Smooth muscle cell (in vitro differentiated cells): ENCODE results near the gene CDADC1. TPM values are rescaled to one million over a fixed set of nuclear protein-coding genes. Genes with fewer than 3 reads are reported as not detected.

Source experiments
- DNase-seq: peaks from one replicate; lab custom pipeline; 2025; ENCODE audit not compliant: unreplicated experiment; lab: John Stamatoyannopoulos, UW
- H2AFZ ChIP-seq: fragments of 200-600 bp; sonication (generic); 2 replicates; pipeline ENCODE4 v1.6.0; 2016; ENCODE audit warnings: antibody characterized with exemption, low read depth, mild to moderate bottlenecking
- H3F3A ChIP-seq: fragments of 200-600 bp; sonication (generic); 2 replicates; pipeline ENCODE4 v1.6.0; 2017; ENCODE audit warnings: antibody characterized with exemption, low read depth
- H3K27ac ChIP-seq: fragments of 200-600 bp; sonication (generic); 2 replicates; pipeline ENCODE4 v1.5.1; 2016; ENCODE audit warnings: low read depth, mild to moderate bottlenecking
- H3K27me3 ChIP-seq: fragments of 200-600 bp; sonication (generic); 2 replicates; pipeline ENCODE4 v1.6.1; 2016; ENCODE audit warnings: low read depth, mild to moderate bottlenecking
- H3K36me3 ChIP-seq: fragments of 200-600 bp; sonication (generic); 2 replicates; pipeline ENCODE4 v1.5.1; 2016; ENCODE audit warnings: low read depth
- H3K4me1 ChIP-seq: fragments of 200-600 bp; sonication (generic); 2 replicates; pipeline ENCODE4 v1.5.1; 2016; ENCODE audit warnings: low read depth
- H3K4me2 ChIP-seq: fragments of 200-600 bp; sonication (generic); 2 replicates; pipeline ENCODE4 v1.6.0; 2016; ENCODE audit warnings: mild to moderate bottlenecking
- H3K4me3 ChIP-seq: fragments of 200-600 bp; sonication (generic); 2 replicates; pipeline ENCODE4 v1.5.1; 2016; ENCODE audit warnings: mild to moderate bottlenecking
- H3K79me2 ChIP-seq: fragments of 200-600 bp; sonication (generic); 2 replicates; pipeline ENCODE4 v1.6.0; 2016; ENCODE audit warnings: low read depth, mild to moderate bottlenecking
- H3K9ac ChIP-seq: fragments of 200-600 bp; sonication (generic); 2 replicates; pipeline ENCODE4 v1.6.0; 2016; ENCODE audit warnings: low read depth
- H3K9me3 ChIP-seq: fragments of 200-600 bp; sonication (generic); replicated peaks from 2 replicates; pipeline ENCODE4 v1.5.1; 2016; ENCODE audit warnings: low read depth
- H4K20me1 ChIP-seq: fragments of 200-600 bp; sonication (generic); 2 replicates; pipeline ENCODE4 v1.6.0; 2016; ENCODE audit warnings: low read depth
- WGBS: methylation state at CpG from one replicate; pipeline ENCODE4 v1.1.7; 2016; ENCODE audit warnings: low lambda C conversion rate; 5-methylcytosine and 5-hydroxymethylcytosine counted together
- polyA plus RNA-seq: library from polyadenylated mRNA; unstranded; fragments of >200 nt; fragmentation: Nextera tagmentation; extraction: Ambion mirVana; gene quantifications from 2 replicates; pipeline ENCODE4 v1.2.1, GENCODE V29; 2016
- total RNA-seq: library from RNA; depleted of rRNA; stranded (reverse); fragments of >200 nt; gene quantifications from 2 replicates; pipeline ENCODE4 v1.2.3, GENCODE V29; 2014
- TF ChIP-seq, protein P1 (sequence below): fragments of 200-600 bp; sonication (generic); IDR thresholded peaks from 2 replicates; pipeline ENCODE4 v1.5.1; 2017; ENCODE audit warnings: borderline replicate concordance, mild to moderate bottlenecking, antibody characterized with exemption; ENCODE audit not compliant: insufficient read depth, poor library complexity, severe bottlenecking

Gene CDADC1
- total and polyA plus RNA-seq, 2 experiments from 2014 or later, result 11.1 to 22.6 TPM

DNA sequence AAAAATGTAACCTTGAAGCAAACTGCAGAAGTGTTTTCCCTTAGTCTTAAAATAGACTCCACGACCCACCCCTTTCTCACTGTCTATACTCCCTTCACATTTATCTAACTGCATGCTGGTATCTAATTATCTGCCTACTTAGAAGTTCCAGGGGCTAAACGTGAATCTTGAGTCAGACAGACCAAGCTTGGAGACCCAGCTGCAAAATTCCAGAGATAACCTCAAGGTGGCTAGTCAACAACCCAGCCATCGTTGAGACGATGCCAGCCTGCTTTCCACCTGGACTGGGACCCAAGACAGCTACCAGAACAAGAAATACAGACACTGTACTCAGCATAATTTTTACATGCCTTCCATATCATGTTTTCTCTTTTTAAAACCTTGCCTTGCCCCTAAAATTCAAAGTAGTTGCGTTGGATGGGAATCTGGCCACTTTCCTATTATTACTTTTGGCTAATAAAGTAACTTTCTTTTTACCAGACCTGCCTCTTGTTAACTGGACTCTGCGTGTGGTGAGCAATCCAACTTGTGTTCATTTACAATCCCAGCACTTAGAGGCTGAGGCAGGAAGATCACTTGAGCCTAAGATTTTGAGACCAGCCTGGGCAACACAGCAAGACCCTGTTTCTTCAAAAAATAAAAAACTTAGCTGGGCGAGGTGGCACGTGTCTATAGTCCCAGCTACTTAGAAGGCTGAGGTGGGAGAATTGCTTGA is 82.3 kb downstream of the CDADC1 start:
- no peak overlapping the region for H2AFZ ChIP-seq
- no peaks in the 10 kb centered on the region for H3K36me3 ChIP-seq
- H3K9ac ChIP-seq, result no peak overlapping the region
- no peaks in the 10 kb centered on the region for H3K79me2 ChIP-seq
- H3K9me3 ChIP-seq, result no peaks in the 10 kb centered on the region
- TF ChIP-seq, protein P1, sequence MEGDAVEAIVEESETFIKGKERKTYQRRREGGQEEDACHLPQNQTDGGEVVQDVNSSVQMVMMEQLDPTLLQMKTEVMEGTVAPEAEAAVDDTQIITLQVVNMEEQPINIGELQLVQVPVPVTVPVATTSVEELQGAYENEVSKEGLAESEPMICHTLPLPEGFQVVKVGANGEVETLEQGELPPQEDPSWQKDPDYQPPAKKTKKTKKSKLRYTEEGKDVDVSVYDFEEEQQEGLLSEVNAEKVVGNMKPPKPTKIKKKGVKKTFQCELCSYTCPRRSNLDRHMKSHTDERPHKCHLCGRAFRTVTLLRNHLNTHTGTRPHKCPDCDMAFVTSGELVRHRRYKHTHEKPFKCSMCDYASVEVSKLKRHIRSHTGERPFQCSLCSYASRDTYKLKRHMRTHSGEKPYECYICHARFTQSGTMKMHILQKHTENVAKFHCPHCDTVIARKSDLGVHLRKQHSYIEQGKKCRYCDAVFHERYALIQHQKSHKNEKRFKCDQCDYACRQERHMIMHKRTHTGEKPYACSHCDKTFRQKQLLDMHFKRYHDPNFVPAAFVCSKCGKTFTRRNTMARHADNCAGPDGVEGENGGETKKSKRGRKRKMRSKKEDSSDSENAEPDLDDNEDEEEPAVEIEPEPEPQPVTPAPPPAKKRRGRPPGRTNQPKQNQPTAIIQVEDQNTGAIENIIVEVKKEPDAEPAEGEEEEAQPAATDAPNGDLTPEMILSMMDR, result no peak
- DNase-seq, result no peak
- H4K20me1 ChIP-seq, result no peaks in the 10 kb centered on the region
- H3K4me1 ChIP-seq, result no peaks in the 10 kb centered on the region
- H3K27me3 ChIP-seq, result no peaks in the 10 kb centered on the region
- H3K27ac ChIP-seq, result no peak overlapping the region
- H3K4me2 ChIP-seq, result no peak overlapping the region
- H3F3A ChIP-seq, result no peaks in the 10 kb centered on the region
- no peak overlapping the region for H3K4me3 ChIP-seq
- WGBS, result 76% methylated on average over 8 of the region's 8 CpGs

DNA sequence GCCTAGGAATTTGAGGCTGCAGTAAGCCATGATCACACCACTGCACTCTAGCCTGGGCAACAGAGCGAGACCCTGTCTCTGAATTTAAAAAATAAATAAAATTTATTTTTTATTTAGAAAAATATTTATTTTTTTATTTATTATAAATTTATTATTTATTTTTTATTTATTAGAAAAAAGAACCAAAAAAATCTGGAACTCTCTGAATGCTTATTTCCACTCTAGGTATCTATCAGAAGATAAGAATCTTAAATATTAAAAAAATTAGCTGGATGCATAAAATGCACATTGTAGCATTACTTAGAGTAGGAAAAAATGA is 82.8 kb downstream of the CDADC1 start:
- no peaks in the 10 kb centered on the region for H3K79me2 ChIP-seq
- no peaks in the 10 kb centered on the region for H3F3A ChIP-seq
- H3K4me3 ChIP-seq, result no peak overlapping the region
- no peaks in the 10 kb centered on the region for H3K36me3 ChIP-seq
- TF ChIP-seq, protein P1, result no peak
- 100% methylated on average over 1 of the region's 1 CpG for WGBS
- H3K9ac ChIP-seq, result no peak overlapping the region
- no peaks in the 10 kb centered on the region for H3K27me3 ChIP-seq
- no peaks in the 10 kb centered on the region for H3K4me1 ChIP-seq
- H3K27ac ChIP-seq, result no peak overlapping the region
- no peak overlapping the region for H3K4me2 ChIP-seq
- H3K9me3 ChIP-seq, result no peaks in the 10 kb centered on the region
- H4K20me1 ChIP-seq, result no peaks in the 10 kb centered on the region
- no peak for DNase-seq
- H2AFZ ChIP-seq, result no peak overlapping the region

DNA sequence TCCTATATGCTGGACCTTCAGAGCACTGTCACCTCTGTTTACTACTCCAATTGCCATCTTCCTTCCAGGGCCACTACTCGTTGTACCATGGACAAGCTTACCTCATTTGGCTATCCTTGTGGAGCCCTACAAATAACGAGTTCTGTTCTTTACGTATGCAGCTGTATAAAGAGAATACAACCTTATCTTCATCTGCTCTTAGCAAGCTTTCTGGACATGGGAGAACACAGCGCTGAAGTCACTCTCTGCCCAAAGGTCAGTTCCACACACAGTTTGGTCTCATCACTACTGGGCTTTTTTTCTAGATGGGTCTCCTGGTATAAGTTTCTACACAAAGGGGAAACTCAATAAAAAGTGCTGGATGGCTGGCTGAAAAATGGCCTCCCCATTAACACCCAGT is 88.9 kb downstream of the CDADC1 start:
- Histone ChIP-seq H3K4me1 (no peaks in the 10 kb centered on the region), H2AFZ (no peak overlapping the region), H3K9ac (no peak overlapping the region), H3K4me2 (no peak overlapping the region), H4K20me1 (no peaks in the 10 kb centered on the region), H3K9me3 (no peaks in the 10 kb centered on the region), H3K4me3 (no peak overlapping the region), H3K27ac (no peak overlapping the region), H3K79me2 (no peaks in the 10 kb centered on the region), H3K36me3 (no peaks in the 10 kb centered on the region), H3K27me3 (no peaks in the 10 kb centered on the region), H3F3A (no peaks in the 10 kb centered on the region)
- TF ChIP-seq, protein P1, result no peak
- 90% methylated on average over 4 of the region's 4 CpGs for WGBS
- DNase-seq, result no peak

DNA sequence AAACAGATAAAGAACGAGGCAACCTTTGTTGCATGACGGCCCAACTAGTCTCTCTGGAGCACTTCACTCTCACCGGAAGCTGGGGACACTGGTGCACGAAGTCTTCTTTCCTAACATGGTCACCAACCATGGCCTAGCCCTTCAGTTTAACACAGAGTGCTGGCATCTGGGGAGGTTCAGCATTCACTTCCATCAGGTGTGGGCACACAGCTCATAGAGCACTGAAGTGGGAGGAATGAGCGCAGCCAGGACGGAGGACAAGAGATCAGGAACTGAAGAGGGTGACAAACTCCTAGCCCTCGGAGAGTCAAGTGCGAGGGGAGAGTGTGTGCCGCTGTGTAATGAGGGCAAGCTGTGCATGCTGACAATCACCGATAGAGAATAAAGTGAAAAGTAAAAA is 92.4 kb downstream of the CDADC1 start:
- Histone ChIP-seq H4K20me1 (no peaks in the 10 kb centered on the region), H3F3A (no peaks in the 10 kb centered on the region), H3K4me2 (no peak overlapping the region), H2AFZ (no peak overlapping the region), H3K9me3 (no peaks in the 10 kb centered on the region), H3K27me3 (no peaks in the 10 kb centered on the region), H3K4me3 (no peak overlapping the region), H3K9ac (no peak overlapping the region), H3K4me1 (peaks cover 4% of the 10 kb centered on the region), H3K36me3 (no peaks in the 10 kb centered on the region), H3K79me2 (no peaks in the 10 kb centered on the region), H3K27ac (no peak overlapping the region)
- WGBS, result 97% methylated on average over 10 of the region's 10 CpGs
- no peak for DNase-seq
- TF ChIP-seq, protein P1, result no peak
